H1 (cell line): ENCODE results near the gene IP6K1.

Experiments used
- BRCA1 ChIP-seq: IDR thresholded peaks from 2 replicates; pipeline ENCODE4 v1.6.1; 2012; ENCODE audit warnings: low read depth, low read length, improper control_type of control experiment
- CBX5 ChIP-seq: fragments of 300-800, 300-1000 bp; sonication (generic); IDR thresholded peaks from 2 replicates; pipeline ENCODE4 v1.7.1; 2016; ENCODE audit warnings: antibody characterized with exemption, low read length, low read depth
- CREB1 ChIP-seq: IDR thresholded peaks from 2 replicates; pipeline ENCODE4 v1.6.1; 2012; ENCODE audit warnings: inconsistent platforms
- EGR1 ChIP-seq: IDR thresholded peaks from 2 replicates; pipeline ENCODE4 v1.6.1; 2011; ENCODE audit warnings: low read depth, low read length, borderline replicate concordance
- EP300 ChIP-seq, 2 experiments: IDR thresholded peaks; 1 replicate in 1 of 2; 2 replicates in 1 of 2; pipeline ENCODE4 v1.6.1; 2011 to 2012; ENCODE audit warnings: low read depth in 2 of 2, low read length in 2 of 2, mild to moderate bottlenecking in 2 of 2, borderline replicate concordance in 1 of 2, inconsistent platforms in 1 of 2, moderate library complexity in 1 of 2
- GABPA ChIP-seq: IDR thresholded peaks from 2 replicates; pipeline ENCODE4 v1.6.1; 2011; ENCODE audit warnings: mild to moderate bottlenecking, low read length, moderate library complexity, borderline replicate concordance; ENCODE audit not compliant: insufficient read depth
- KDM1A ChIP-seq: fragments of 200-600, 300-600 bp; sonication (generic); IDR thresholded peaks from 2 replicates; pipeline ENCODE4 v1.7.1; 2016; ENCODE audit warnings: mild to moderate bottlenecking, low read length, borderline replicate concordance
- POLR2AphosphoS5 ChIP-seq: IDR thresholded peaks from 2 replicates; pipeline ENCODE4 v1.6.1; 2011; ENCODE audit warnings: low read depth, low read length
- SIN3A ChIP-seq, 2 experiments: IDR thresholded peaks in 1 of 2; conservative IDR thresholded peaks in 1 of 2; 2 replicates each; pipeline ENCODE4 v1.6.1; 2011 to 2012; ENCODE audit warnings: low read length in 2 of 2, improper control_type of control experiment in 1 of 2, low read depth in 1 of 2, mild to moderate bottlenecking in 1 of 2
- SP2 ChIP-seq: IDR thresholded peaks from 2 replicates; pipeline ENCODE4 v1.6.1; 2012; ENCODE audit warnings: mild to moderate bottlenecking, low read length, inconsistent platforms
- TF ChIP-seq, protein P1 (sequence below), 3 experiments: IDR thresholded peaks; 1 replicate in 2 of 3; 2 replicates in 1 of 3; pipeline versions ENCODE4 v1.5.1 to v1.6.1; 2011; ENCODE audit warnings: low read length in 3 of 3, mild to moderate bottlenecking in 3 of 3, inconsistent platforms in 2 of 3, low read depth in 1 of 3, moderate library complexity in 1 of 3; ENCODE audit not compliant: insufficient read depth in 1 of 3; ENCODE audit errors: control extremely low read depth in 1 of 3

- TF ChIP-seq, protein P1, sequence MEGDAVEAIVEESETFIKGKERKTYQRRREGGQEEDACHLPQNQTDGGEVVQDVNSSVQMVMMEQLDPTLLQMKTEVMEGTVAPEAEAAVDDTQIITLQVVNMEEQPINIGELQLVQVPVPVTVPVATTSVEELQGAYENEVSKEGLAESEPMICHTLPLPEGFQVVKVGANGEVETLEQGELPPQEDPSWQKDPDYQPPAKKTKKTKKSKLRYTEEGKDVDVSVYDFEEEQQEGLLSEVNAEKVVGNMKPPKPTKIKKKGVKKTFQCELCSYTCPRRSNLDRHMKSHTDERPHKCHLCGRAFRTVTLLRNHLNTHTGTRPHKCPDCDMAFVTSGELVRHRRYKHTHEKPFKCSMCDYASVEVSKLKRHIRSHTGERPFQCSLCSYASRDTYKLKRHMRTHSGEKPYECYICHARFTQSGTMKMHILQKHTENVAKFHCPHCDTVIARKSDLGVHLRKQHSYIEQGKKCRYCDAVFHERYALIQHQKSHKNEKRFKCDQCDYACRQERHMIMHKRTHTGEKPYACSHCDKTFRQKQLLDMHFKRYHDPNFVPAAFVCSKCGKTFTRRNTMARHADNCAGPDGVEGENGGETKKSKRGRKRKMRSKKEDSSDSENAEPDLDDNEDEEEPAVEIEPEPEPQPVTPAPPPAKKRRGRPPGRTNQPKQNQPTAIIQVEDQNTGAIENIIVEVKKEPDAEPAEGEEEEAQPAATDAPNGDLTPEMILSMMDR (IDR thresholded peaks at IDR 0.05; ENCODE audit: control extremely low read depth in 1 of 3, insufficient read depth in 1 of 3, low read depth in 1 of 3, low read length in 3 of 3) = no peak
- TF ChIP-seq POLR2AphosphoS5 = no peak
- no peak for TF ChIP-seq GABPA
- no peak for TF ChIP-seq CBX5
- TF ChIP-seq SIN3A (conservative IDR thresholded peaks at IDR 0.05 in 1 of 2, IDR thresholded peaks at IDR 0.05 in 1 of 2; ENCODE audit: low read depth in 1 of 2, low read length in 2 of 2) = no peak
- no peak for TF ChIP-seq SP2
- no peak for TF ChIP-seq BRCA1
- TF ChIP-seq CREB1 = no peak
- TF ChIP-seq EP300 (IDR thresholded peaks at IDR 0.05; ENCODE audit: borderline replicate concordance in 1 of 2, low read depth in 2 of 2, low read length in 2 of 2) = no peak
- TF ChIP-seq EGR1 = no peak
- no peak for TF ChIP-seq KDM1A
Observed at GRCh38 chr3:49683162-49683561, 103.2 kb downstream of the IP6K1 start.
